Epidermal melanocyte (primary cell): ENCODE results near the gene NPL.

Experiments
- DNase-seq: peaks from one replicate; pipeline ENCODE4 v3.0.0; 2011; ENCODE audit warnings: low spot score; ENCODE audit not compliant: insufficient read length

The NPL gene

GRCh38 chr1:182862827-182863226, 73.3 kb downstream of the NPL start:
- DNase-seq: no peak

GRCh38 chr1:182863940-182864339, 74.4 kb downstream of the NPL start:
- DNase-seq: no peak

GRCh38 chr1:182867861-182868260, 78.3 kb downstream of the NPL start:
- DNase-seq: no peak

- DNase-seq: no peak
Measured at GRCh38 chr1:182869241-182869666, 79.7 kb downstream of the NPL start.

GRCh38 chr1:182872881-182873280, 83.3 kb downstream of the NPL start:
- no peak for DNase-seq

- DNase-seq: no peak
Measured at GRCh38 chr1:182875889-182876288, 86.3 kb downstream of the NPL start.

GRCh38 chr1:182877331-182877730, 87.8 kb downstream of the NPL start:
- no peak for DNase-seq

GRCh38 chr1:182877842-182878241, 88.3 kb downstream of the NPL start:
- no peak for DNase-seq
